Ascending aorta (tissue), 2 donors: Measurements from ENCODE around the gene MRPL10. TPM values are rescaled to one million over a fixed set of nuclear protein-coding genes. Genes with fewer than 3 reads are reported as not detected.

Experiments
- DNase-seq, 2 donors: peaks; one replicate each; pipeline ENCODE4 v3.0.0-alpha.2; 2019; ENCODE audit warnings: low spot score in 2 of 2
- H3K27ac ChIP-seq, 2 donors: fragments of 200-600 bp; sonication (generic); one replicate each; pipeline ENCODE4 v1.5.1; 2016 to 2017; ENCODE audit warnings: mild to moderate bottlenecking in 1 of 2
- H3K27me3 ChIP-seq: fragments of 200-600 bp; sonication (generic); one replicate; pipeline ENCODE4 v1.5.1; 2017
- H3K36me3 ChIP-seq, 2 donors: fragments of 200-600 bp; sonication (generic); one replicate each; pipeline ENCODE4 v1.5.1; 2016
- H3K4me1 ChIP-seq, 2 donors: fragments of 200-600 bp; sonication (generic); one replicate each; pipeline ENCODE4 v1.5.1; 2016 to 2017; ENCODE audit warnings: mild to moderate bottlenecking in 1 of 2
- H3K4me3 ChIP-seq, 2 donors: fragments of 200-600 bp; sonication (generic); one replicate each; pipeline ENCODE4 v1.5.1; 2016 to 2017; ENCODE audit warnings: mild to moderate bottlenecking in 1 of 2
- H3K9me3 ChIP-seq, 2 donors: fragments of 200-600 bp; sonication (generic); one replicate each; pipeline ENCODE4 v1.5.1; 2016
- intact Hi-C: fragments of 100-400 bp; cut with DNase I; formaldehyde crosslinking; loops from one replicate; pipeline ENCODE4 v1.15.1; 2023
- total RNA-seq: library from RNA; depleted of rRNA; stranded (reverse); fragments of >200 nt; gene quantifications from one replicate; pipeline ENCODE4 v1.1.0, GENCODE V29; 2016
- TF ChIP-seq, protein P1 (sequence below), 3 experiments: fragments of 200-600 bp in 2 of 3; fragments of 450-650 bp in 1 of 3; sonication (generic) in 2 of 3; IDR thresholded peaks; one replicate each; pipeline ENCODE4 v1.5.1; 2016 to 2019; ENCODE audit warnings: antibody characterized with exemption in 3 of 3, mild to moderate bottlenecking in 1 of 3, moderate library complexity in 1 of 3

The MRPL10 gene
- 13.7 TPM for total RNA-seq

DNA sequence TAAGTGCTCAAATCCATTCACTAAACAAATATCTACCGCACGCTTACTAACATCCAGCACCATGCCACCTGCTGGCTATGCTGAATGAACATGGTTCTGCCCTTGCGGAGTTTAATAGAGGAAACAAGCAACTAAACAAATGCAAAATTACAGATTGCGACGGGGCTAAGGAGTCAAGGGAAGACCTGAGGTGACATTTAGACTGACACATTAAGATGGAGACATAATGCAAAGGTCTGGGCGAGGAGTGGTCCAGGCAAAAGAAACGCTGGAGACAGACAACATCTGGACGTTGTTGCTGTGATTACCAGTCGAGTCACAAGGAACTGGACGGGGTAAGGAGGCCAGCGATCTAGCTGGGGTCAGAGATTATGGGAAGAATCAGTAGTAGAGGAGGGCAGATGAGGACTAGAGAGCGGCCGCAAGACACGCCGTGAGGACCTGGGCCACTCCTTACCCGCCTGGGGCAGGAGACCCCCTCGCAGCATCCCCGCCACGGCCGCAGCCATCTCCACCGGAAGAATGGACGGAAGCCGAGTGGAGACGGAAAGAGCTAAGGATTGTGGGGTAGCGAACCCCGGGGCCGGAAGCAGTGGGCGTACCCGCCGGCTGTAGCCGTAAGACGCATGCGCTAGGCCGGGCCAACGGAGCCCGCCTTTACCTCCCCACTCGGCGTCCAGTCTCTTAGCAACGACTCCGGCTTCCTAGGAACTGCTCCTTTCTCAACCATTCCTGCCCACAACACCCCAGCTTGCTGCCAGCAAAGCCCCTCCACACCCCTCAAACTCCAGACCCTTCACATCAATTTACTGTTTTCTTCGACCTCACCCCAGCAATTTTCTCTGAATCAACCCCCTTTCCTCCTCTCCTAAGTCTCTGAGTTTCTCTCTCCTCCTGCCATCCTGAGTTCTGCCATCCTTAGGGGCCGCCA is at the start of gene MRPL10, which contains the start of gene LRRC46:
TSS of gene MRPL10 (minus strand) at position 539 of the 931 bp plus-strand sequence. CDS start at position 509, 30 bp downstream.
TSS of gene LRRC46 (plus strand) at position 668 of the 931 bp plus-strand sequence. CDS start 320 bp downstream, outside the sequence.
- TF ChIP-seq, protein P1, sequence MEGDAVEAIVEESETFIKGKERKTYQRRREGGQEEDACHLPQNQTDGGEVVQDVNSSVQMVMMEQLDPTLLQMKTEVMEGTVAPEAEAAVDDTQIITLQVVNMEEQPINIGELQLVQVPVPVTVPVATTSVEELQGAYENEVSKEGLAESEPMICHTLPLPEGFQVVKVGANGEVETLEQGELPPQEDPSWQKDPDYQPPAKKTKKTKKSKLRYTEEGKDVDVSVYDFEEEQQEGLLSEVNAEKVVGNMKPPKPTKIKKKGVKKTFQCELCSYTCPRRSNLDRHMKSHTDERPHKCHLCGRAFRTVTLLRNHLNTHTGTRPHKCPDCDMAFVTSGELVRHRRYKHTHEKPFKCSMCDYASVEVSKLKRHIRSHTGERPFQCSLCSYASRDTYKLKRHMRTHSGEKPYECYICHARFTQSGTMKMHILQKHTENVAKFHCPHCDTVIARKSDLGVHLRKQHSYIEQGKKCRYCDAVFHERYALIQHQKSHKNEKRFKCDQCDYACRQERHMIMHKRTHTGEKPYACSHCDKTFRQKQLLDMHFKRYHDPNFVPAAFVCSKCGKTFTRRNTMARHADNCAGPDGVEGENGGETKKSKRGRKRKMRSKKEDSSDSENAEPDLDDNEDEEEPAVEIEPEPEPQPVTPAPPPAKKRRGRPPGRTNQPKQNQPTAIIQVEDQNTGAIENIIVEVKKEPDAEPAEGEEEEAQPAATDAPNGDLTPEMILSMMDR (IDR thresholded peaks at IDR 0.05) = peak in 1 of 3 experiments; percentile 26
- H3K4me1 ChIP-seq = peaks cover 0 to 9% of the 10 kb centered on the region in 2 donors
- H3K4me3 ChIP-seq = peak within 1 kb of the TSS; percentile 71
- intact Hi-C loops = no loop called here
- H3K27ac ChIP-seq = peak within 1 kb of the TSS; percentile 48 to 77
- H3K27me3 ChIP-seq = no peaks in the 10 kb centered on the region
- DNase-seq = peak; percentile 54 to 95
- peaks cover 28 to 30% of the 10 kb centered on the region in 2 donors for H3K36me3 ChIP-seq
- H3K9me3 ChIP-seq = no peaks in the 10 kb centered on the region

DNA sequence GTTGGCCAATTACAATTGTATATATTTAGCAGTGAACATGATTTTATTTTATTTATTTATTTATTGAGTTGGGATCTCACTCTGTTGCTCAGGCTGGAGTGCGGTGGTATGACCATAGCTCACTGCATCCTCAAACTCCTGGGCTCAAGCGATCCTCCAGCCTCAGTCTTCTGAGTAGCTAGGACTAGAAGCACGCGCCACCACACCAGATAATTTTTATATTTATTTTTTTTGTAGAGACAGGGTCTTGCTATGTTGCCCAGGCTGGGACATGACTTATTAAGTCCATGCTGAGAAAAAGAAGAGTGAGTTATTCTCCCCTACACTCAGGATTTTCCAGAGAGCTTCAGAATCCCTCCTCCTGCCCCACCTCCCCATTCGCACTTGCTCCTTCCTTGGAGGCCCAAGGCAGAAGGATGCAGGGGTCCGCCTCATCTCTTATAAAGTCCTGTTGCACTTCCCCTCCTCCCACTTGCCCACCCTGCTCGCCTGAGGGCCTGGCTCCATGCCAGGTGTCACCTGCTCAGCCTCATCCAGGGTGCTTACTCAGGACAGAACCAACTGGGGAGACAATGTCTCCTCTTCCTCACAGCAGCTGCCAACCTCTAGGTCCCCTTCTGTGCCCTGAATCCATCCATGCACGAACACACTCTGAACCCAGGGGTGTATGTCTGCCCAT is 48.6 kb upstream of the MRPL10 start:
- TF ChIP-seq, protein P1 (IDR thresholded peaks at IDR 0.05) = no peak
- intact Hi-C loops = no loop called here
- Histone ChIP-seq H3K27me3 (no peaks in the 10 kb centered on the region), H3K9me3 (no peaks in the 10 kb centered on the region), H3K4me1 (peaks cover 0 to 5% of the 10 kb centered on the region in 2 donors), H3K4me3 (no peak overlapping the region), H3K36me3 (no peaks in the 10 kb centered on the region), H3K27ac (no peak overlapping the region)
- no peak for DNase-seq

DNA sequence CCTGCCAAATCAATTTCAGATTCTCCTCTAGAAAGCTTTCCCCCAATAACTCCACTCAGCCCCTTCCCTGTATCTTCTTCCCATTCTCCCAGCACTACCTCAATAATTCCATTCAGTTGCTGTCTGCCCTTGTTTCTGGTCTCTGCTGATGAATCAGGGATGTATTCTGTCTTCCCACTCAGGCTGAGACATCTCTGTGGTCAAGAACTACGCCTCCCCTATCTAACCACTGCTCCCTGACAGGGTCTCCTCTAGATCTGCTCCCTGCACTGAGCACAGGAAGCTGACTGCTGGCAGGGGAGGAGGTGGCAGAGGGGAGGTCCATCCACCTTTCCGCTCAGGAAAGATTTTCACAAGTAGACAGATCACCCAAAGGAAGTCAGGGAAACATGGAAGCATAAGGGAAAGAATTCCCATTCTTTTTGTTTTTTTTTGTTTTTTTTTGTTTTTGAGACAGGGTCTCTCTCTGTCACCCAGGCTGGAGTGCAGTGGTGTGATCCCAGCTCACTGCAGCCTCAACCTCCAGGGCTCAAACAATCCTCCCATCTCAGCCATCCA is 47.8 kb upstream of the MRPL10 start:
- DNase-seq = no peak
- Histone ChIP-seq H3K27ac (no peak overlapping the region), H3K9me3 (no peaks in the 10 kb centered on the region), H3K4me1 (peaks cover 0 to 5% of the 10 kb centered on the region in 2 donors), H3K36me3 (no peaks in the 10 kb centered on the region), H3K27me3 (no peaks in the 10 kb centered on the region), H3K4me3 (no peak overlapping the region)
- TF ChIP-seq, protein P1 (IDR thresholded peaks at IDR 0.05) = no peak
- intact Hi-C loops = no loop called here

DNA sequence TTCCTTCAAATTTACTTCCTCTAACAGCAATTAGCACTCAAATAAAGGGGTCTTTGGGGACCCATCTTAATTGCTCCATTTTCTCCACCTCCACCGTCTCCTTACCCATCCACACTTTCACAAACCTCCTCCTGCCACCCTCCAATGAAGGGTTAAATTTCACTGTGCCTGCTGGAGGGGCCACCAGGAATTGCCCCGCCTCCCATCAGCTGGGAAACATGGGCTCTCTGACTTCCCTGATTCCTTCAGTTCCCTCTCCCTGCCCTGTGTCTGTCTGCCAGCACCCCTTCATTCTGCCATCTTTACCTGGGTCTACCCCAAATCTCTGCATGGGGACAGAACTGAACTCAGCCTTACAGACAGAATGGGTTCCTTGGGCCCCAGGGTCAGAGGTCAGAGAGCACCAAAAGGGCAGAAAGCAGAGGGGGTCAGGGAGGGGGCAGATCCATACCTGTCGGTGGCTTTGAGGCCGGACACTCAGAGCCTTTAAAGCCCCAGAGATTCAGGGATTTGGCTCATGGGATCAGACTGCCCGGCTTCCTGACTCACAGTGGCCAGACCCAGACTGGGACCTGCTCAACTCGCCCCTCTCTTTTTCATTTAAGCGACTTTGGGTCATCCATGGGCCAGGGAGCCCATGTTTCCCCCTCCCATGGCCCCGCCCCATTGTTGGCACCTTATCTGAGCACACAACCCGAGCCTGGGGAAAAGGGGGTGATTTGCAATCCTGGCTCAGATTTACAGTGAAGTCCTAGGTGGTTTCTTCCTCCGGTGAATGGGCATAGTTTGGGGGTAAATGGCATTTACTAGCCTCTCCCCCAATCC is 47.1 kb upstream of the MRPL10 start:
- Histone ChIP-seq H3K36me3 (no peaks in the 10 kb centered on the region), H3K27me3 (no peaks in the 10 kb centered on the region), H3K9me3 (no peaks in the 10 kb centered on the region), H3K4me1 (peaks cover 0 to 5% of the 10 kb centered on the region in 2 donors), H3K4me3 (no peak overlapping the region), H3K27ac (no peak overlapping the region)
- DNase-seq = no peak
- TF ChIP-seq, protein P1 (IDR thresholded peaks at IDR 0.05) = no peak
- intact Hi-C loops = no loop called here
